ENCODE results near the gene NAV2.

NAV2 gene

GRCh38 chr11:19929147-19929546 is 216.5 kb downstream of the NAV2 start:
- no peak for DNase-seq (ENCODE audit: low spot score)

GRCh38 chr11:19929655-19930054 is 217.0 kb downstream of the NAV2 start:
- DNase-seq (ENCODE audit: low spot score), result no peak

GRCh38 chr11:19931141-19931770 is 218.6 kb downstream of the NAV2 start:
- DNase-seq (ENCODE audit: low spot score), result no peak

GRCh38 chr11:19931771-19932369 is 219.2 kb downstream of the NAV2 start:
- no peak for DNase-seq (ENCODE audit: low spot score)

GRCh38 chr11:19933132-19933735 is 220.6 kb downstream of the NAV2 start:
- DNase-seq (ENCODE audit: low spot score), result no peak

- no peak for DNase-seq (ENCODE audit: low spot score)
These were observed 221.3 kb downstream of the NAV2 start for GRCh38 chr11:19933801-19934488.

GRCh38 chr11:19934828-19935259 is 222.2 kb downstream of the NAV2 start:
- no peak for DNase-seq (ENCODE audit: low spot score)

- no peak for DNase-seq (ENCODE audit: low spot score)
These were observed 222.9 kb downstream of the NAV2 start for GRCh38 chr11:19935507-19935906.

- no peak for DNase-seq (ENCODE audit: low spot score)
These were observed 223.8 kb downstream of the NAV2 start for GRCh38 chr11:19936461-19936860.

GRCh38 chr11:19938169-19938856 is 225.7 kb downstream of the NAV2 start:
- peak; percentile 43 for DNase-seq (ENCODE audit: low spot score)

GRCh38 chr11:19938866-19939265 is 226.2 kb downstream of the NAV2 start:
- DNase-seq (ENCODE audit: low spot score), result no peak

GRCh38 chr11:19939415-19939929 is 226.8 kb downstream of the NAV2 start:
- DNase-seq (ENCODE audit: low spot score), result no peak

- DNase-seq (ENCODE audit: low spot score), result no peak
These were observed 228.2 kb downstream of the NAV2 start for GRCh38 chr11:19940831-19941230.

GRCh38 chr11:19946681-19947080 is 234.0 kb downstream of the NAV2 start:
- no peak for DNase-seq (ENCODE audit: low spot score)

GRCh38 chr11:19947537-19948114 is 235.0 kb downstream of the NAV2 start:
- DNase-seq (ENCODE audit: low spot score), result no peak

- DNase-seq (ENCODE audit: low spot score), result no peak
These were observed 237.0 kb downstream of the NAV2 start for GRCh38 chr11:19949606-19950005.

- peak; percentile 81 for DNase-seq (ENCODE audit: low spot score)
These were observed 239.0 kb downstream of the NAV2 start for GRCh38 chr11:19951558-19952115.

GRCh38 chr11:19952116-19952605 is 239.5 kb downstream of the NAV2 start:
- DNase-seq (ENCODE audit: low spot score), result no peak

- no peak for DNase-seq (ENCODE audit: low spot score)
These were observed 240.3 kb downstream of the NAV2 start for GRCh38 chr11:19952911-19953310.

GRCh38 chr11:19953336-19953735 is 240.7 kb downstream of the NAV2 start:
- no peak for DNase-seq (ENCODE audit: low spot score)

- peak; percentile 90 for DNase-seq (ENCODE audit: low spot score)
These were observed 241.3 kb downstream of the NAV2 start for GRCh38 chr11:19953909-19954308.

All from cerebellar cortex (tissue), 1 donor.